HUES6 (cell line): ENCODE results near the gene PSPC1.
"Not testable (repeated sequence)": the region's sequence is repeated elsewhere in the genome, so short reads cannot be mapped to it uniquely, and the experiment has no call there.

ENCODE experiments used
- H3K27ac ChIP-seq: 2 replicates; pipeline ENCODE4 v1.7.0; 2013; ENCODE audit warnings: low read depth, mild to moderate bottlenecking, low read length, inconsistent platforms
- H3K27me3 ChIP-seq: 2 replicates; pipeline ENCODE4 v1.6.1; 2013; ENCODE audit warnings: low read length; ENCODE audit not compliant: control insufficient read depth, insufficient read depth
- H3K36me3 ChIP-seq: 2 replicates; pipeline ENCODE4 v1.6.1; 2013; ENCODE audit warnings: low read length; ENCODE audit not compliant: control insufficient read depth, insufficient read depth
- H3K4me1 ChIP-seq: 2 replicates; pipeline ENCODE4 v1.6.1; 2013; ENCODE audit warnings: low read length; ENCODE audit not compliant: control insufficient read depth, insufficient read depth
- H3K4me3 ChIP-seq: 2 replicates; pipeline ENCODE4 v1.5.1; 2013; ENCODE audit warnings: low read depth, low read length
- H3K9ac ChIP-seq: one replicate; pipeline ENCODE4 v1.6.1; 2013; ENCODE audit warnings: mild to moderate bottlenecking, low read length
- H3K9me3 ChIP-seq: 2 replicates; pipeline ENCODE4 v1.6.1; 2013; ENCODE audit warnings: low read depth, low read length; ENCODE audit not compliant: control insufficient read depth, insufficient read depth

The PSPC1 gene

DNA sequence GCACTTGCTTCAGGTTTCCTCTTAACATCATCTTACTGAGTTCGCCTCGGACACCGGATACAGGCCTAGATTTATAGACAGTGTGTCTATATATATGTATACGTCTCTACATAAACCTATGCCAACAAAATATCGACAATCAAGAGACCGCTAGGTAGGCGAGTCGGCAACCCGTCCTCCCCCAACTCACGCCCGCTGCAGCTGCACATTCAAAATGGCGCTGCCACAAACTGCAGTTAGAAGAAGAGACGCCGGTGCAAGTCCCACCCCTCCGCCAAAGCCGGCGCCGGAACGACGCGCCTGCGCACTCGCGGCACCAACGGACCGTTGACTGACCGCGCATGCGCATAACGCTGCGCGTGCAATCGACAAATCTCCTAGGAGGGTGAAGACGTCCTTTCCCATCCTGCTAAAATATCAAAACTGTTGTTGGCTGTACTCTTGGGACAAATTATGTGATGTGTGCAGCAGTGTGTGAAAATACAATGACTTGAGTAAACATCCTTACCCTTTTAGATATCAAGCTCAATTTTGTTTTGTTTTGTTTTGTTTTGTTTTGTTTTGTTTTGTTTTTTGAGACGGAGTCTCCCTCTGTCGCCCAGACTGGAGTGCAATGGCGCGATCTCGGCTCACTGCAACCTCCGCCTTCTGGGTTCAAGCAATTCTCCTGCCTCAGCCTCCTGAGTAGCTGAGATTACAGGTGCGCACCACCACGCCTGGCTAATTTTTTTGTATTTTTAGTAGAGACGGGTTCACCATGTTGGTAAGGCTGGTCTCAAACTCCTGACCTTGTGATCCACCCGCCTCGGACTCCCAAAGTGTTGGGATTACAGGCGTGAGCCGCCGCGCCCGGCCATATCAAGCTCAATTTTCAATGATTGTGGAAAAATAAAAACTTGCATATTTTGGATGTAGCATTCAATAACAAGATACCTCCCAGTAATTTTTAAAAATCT is at the start of gene PSPC1:
Gene PSPC1, minus strand, starts transcription at position 219 of the 956 bp plus-strand sequence. Its CDS starts 188 bp downstream, at position 31.
- H3K27me3 ChIP-seq, H3K4me1 ChIP-seq, H3K9me3 ChIP-seq, H3K36me3 ChIP-seq: not testable (repeated sequence)
- H3K27ac ChIP-seq: peak within 1 kb of the TSS; percentile 95
- peak within 1 kb of the TSS; percentile 97 for H3K4me3 ChIP-seq
- H3K9ac ChIP-seq: peak within 1 kb of the TSS; percentile 98

DNA sequence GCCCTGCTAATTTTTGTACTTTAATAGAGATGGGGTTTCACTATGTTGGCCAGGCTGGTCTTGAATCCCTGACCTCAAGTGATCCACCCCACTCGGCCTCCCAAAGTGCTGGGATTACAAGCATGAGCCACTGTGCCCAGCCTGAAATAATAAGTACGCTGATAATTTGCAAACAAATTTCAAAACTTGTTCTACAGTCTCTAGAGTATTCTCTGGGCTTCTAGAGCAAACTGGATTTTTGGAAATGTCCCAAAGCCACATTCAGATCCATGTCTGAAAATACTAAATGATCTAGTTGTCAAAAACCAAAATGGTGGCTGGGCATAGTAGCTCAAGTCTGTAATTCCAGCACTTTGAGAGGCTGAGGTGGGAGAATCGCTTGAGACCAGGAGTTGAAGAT is 39.9 kb upstream of the PSPC1 start:
- no peak overlapping the region for H3K4me3 ChIP-seq
- H3K9me3 ChIP-seq: peaks cover 2% of the 10 kb centered on the region; the same call in 1 of the 2 replicates
- H3K9ac ChIP-seq: no peak overlapping the region
- H3K27me3 ChIP-seq: no peaks in the 10 kb centered on the region
- H3K4me1 ChIP-seq: no peaks in the 10 kb centered on the region
- no peak overlapping the region for H3K27ac ChIP-seq
- H3K36me3 ChIP-seq: peaks cover 31% of the 10 kb centered on the region

DNA sequence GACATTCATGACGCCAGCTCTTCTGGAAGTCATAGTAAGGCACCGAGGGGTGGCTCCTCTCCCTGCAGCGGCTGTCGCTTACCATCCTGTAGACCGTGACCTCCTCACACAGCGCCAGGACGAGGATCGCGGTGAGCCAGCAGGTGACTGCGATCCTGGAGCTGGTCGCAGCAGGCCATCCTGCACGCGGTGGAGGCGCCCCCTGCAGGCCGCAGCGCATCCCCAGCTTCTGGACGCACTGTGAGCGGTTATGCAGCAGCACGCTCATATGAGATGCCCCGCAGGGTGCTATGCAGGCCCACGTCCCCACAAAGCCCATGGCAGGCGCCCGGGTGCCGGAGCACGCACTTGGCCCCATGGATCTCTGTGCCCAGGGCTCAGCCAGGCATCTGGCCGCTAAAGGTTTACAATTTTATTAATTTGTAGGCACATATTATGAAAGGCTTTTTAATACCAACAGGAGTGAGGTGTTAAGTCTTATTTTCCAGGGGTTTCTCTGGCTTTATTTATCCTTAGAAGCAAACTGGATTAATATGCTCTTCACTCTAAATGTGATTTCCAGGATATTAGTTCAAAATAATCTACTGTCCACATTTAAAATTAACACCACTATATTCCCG is 35.6 kb upstream of the PSPC1 start:
- H3K9ac ChIP-seq: no peak overlapping the region
- peaks cover 20% of the 10 kb centered on the region for H3K36me3 ChIP-seq
- no peak overlapping the region for H3K27ac ChIP-seq
- peaks cover 2% of the 10 kb centered on the region; the same call in 1 of the 2 replicates for H3K9me3 ChIP-seq
- H3K27me3 ChIP-seq: no peaks in the 10 kb centered on the region
- H3K4me1 ChIP-seq: no peaks in the 10 kb centered on the region
- no peak overlapping the region for H3K4me3 ChIP-seq

GRCh38 chr13:19817510-19818158 is 34.9 kb upstream of the PSPC1 start:
- peaks cover 2% of the 10 kb centered on the region; the same call in 1 of the 2 replicates for H3K9me3 ChIP-seq
- H3K36me3 ChIP-seq: peaks cover 15% of the 10 kb centered on the region
- H3K9ac ChIP-seq: no peak overlapping the region

DNA sequence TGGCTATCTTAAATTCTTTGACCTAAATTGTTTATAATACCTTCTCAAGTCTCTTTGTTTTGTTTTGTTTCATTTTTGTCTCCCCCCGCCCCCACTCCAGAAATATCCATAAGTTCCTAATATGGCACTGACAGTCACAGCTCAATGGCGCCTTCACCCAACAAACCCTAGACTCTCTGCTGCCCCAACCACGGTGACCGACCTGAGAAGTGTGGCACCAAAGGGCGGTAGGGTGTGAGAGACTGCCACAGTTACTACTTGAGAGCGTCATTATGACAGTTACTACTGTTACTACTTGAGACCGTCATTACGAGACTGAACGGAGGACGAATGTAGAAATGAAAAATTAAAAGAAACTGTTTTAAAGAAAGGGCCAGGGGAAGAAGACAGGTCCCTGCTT is 34.4 kb upstream of the PSPC1 start:
- H3K4me1 ChIP-seq: no peaks in the 10 kb centered on the region
- peaks cover 2% of the 10 kb centered on the region; the same call in 1 of the 2 replicates for H3K9me3 ChIP-seq
- H3K9ac ChIP-seq: no peak overlapping the region
- H3K27ac ChIP-seq: no peak overlapping the region
- no peak overlapping the region for H3K4me3 ChIP-seq
- H3K27me3 ChIP-seq: no peaks in the 10 kb centered on the region
- H3K36me3 ChIP-seq: peaks cover 15% of the 10 kb centered on the region

More at GRCh38 chr13:19817510-19818158, 34.9 kb upstream of the PSPC1 start:
- H3K4me3 ChIP-seq: no peak overlapping the region
- H3K4me1 ChIP-seq: no peaks in the 10 kb centered on the region
- no peak overlapping the region for H3K27ac ChIP-seq
- no peaks in the 10 kb centered on the region for H3K27me3 ChIP-seq

GRCh38 chr13:19815842-19816241 is 33.1 kb upstream of the PSPC1 start:
- H3K4me1 ChIP-seq, H3K27me3 ChIP-seq, H3K27ac ChIP-seq, H3K9me3 ChIP-seq, H3K4me3 ChIP-seq, H3K9ac ChIP-seq: not testable (repeated sequence)
- H3K36me3 ChIP-seq: peaks cover 12% of the 10 kb centered on the region

- H3K4me1 ChIP-seq: no peaks in the 10 kb centered on the region
- no peaks in the 10 kb centered on the region for H3K36me3 ChIP-seq
- H3K9ac ChIP-seq: no peak overlapping the region
- no peaks in the 10 kb centered on the region for H3K27me3 ChIP-seq
- H3K27ac ChIP-seq: no peak overlapping the region
- no peaks in the 10 kb centered on the region for H3K9me3 ChIP-seq
- H3K4me3 ChIP-seq: no peak overlapping the region
Observed at GRCh38 chr13:19810996-19811881, 28.5 kb upstream of the PSPC1 start.

- Histone ChIP-seq H3K27ac (no peak overlapping the region), H3K4me1 (no peaks in the 10 kb centered on the region), H3K4me3 (no peak overlapping the region), H3K9ac (no peak overlapping the region), H3K9me3 (no peaks in the 10 kb centered on the region), H3K27me3 (no peaks in the 10 kb centered on the region), H3K36me3 (no peaks in the 10 kb centered on the region)
Observed at GRCh38 chr13:19810151-19810550, 27.4 kb upstream of the PSPC1 start.

DNA sequence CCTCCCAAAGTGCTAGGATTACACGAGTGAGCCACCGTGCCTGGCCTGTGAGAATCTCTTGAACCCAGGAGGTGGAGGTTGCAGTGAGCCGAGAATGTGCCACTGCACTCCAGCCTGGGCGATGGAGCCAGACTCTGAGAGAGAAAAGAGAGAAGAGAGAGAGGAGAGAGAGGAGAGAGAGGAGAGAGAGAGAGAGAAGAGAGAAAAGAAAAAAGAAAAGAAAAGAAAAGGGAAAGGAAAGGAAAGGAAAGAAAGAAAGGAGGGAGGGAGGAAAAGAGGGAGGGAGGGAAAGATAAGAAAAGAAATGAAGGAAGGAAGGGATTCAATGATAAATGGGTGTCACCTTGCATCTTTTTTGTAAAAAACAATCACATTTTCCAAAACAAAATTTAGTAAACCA is 23.0 kb upstream of the PSPC1 start:
- no peak overlapping the region for H3K27ac ChIP-seq
- H3K4me3 ChIP-seq: no peak overlapping the region
- H3K4me1 ChIP-seq: no peaks in the 10 kb centered on the region
- H3K36me3 ChIP-seq: no peaks in the 10 kb centered on the region
- no peaks in the 10 kb centered on the region for H3K27me3 ChIP-seq
- no peak overlapping the region for H3K9ac ChIP-seq
- H3K9me3 ChIP-seq: no peaks in the 10 kb centered on the region

DNA sequence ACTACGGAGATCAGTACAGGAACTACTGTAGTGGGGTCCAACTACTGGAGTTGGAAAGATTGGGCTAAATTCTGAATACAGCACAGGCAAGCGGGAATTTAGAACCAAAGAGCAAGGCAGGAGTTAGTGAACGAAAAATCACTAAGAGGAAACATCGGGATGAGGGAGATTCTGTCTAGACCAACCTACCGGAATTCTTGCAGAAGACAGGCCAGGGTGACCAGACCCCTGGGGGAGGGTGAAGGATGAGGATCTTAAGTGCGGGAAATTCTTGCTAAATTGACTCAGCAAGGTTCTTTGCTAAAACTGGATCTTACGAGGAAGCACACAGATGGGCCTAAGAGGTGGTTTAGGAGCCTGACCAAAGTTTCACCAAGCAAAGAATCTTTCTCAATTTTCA is 13.2 kb upstream of the PSPC1 start:
- Histone ChIP-seq H3K27ac (no peak overlapping the region), H3K36me3 (no peaks in the 10 kb centered on the region), H3K27me3 (no peaks in the 10 kb centered on the region), H3K9me3 (no peaks in the 10 kb centered on the region), H3K4me3 (no peak overlapping the region), H3K4me1 (peaks cover 8% of the 10 kb centered on the region; the same call in 1 of the 2 replicates), H3K9ac (no peak overlapping the region)
